K562 (cell line): Measurements from ENCODE around the gene CNTN4. TPM values are rescaled to one million over a fixed set of nuclear protein-coding genes. Genes with fewer than 3 reads are reported as not detected.

Source experiments
- ATAC-seq: fragments of 200-7000 bp; cut with Tn5 transposase; 3 replicates; pipeline ENCODE4 v1.9.1; 2020; ENCODE audit warnings: moderate library complexity
- BruUV-seq: library from RNA; stranded (reverse); fragments of 400-500 nt; replicated peaks from 2 replicates; lab custom pipeline; 2021; lab: Mats Ljungman, UMichigan
- CTCF ChIA-PET: fragments of 300-600 bp; formaldehyde crosslinking; extraction: SDS; loops from one replicate; lab custom pipeline; 2021; ENCODE audit warnings: low intra/inter-chr PET ratio; lab: Yijun Ruan, JAX
- POLR2A ChIA-PET: fragments of 300-600, 350-650 bp; sonication (Branson Sonifier 250); formaldehyde crosslinking; extraction: SDS; loops from one replicate; lab custom pipeline; 2021; ENCODE audit warnings: antibody characterized with exemption, inconsistent platforms; lab: Yijun Ruan, JAX
- DNase-seq, 4 experiments: peaks; one replicate each; pipeline versions ENCODE4 v3.0.0 to v3.0.0-alpha.2; 2011 to 2018; ENCODE audit warnings: low spot score in 3 of 4, mixed read lengths in 3 of 4; ENCODE audit errors: extremely low read depth in 1 of 4
- FAIRE-seq: peaks from 2 replicates; lab custom pipeline; 2011; peaks lifted over from hg19 to GRCh38; lab: Jason Lieb, UNC
- H2AFZ ChIP-seq: 2 replicates; pipeline ENCODE4 v1.6.0; 2011; ENCODE audit warnings: low read depth, low read length, control low read depth, inconsistent platforms
- H3K27ac ChIP-seq: fragments of 200-600 bp; 3 replicates; pipeline ENCODE4 v1.8.0; 2011; ENCODE audit warnings: low read depth, mild to moderate bottlenecking, control low read depth, inconsistent platforms, low read length, moderate library complexity, mixed read lengths; ENCODE audit errors: extremely low read depth
- H3K27me3 ChIP-seq, 2 experiments: fragments of 300-600 bp in 1 of 2; 2 replicates in 1 of 2; 3 replicates in 1 of 2; pipeline versions ENCODE4 v1.6.0 to v1.8.0; 2011; ENCODE audit warnings: inconsistent platforms in 2 of 2, low read length in 2 of 2, mild to moderate bottlenecking in 1 of 2, mixed read lengths in 1 of 2, moderate library complexity in 1 of 2; ENCODE audit not compliant: control insufficient read depth in 2 of 2, insufficient read depth in 2 of 2
- H3K36me3 ChIP-seq: fragments of 300-600 bp; 3 replicates; pipeline ENCODE4 v1.8.0; 2011; ENCODE audit warnings: mild to moderate bottlenecking, low read length, inconsistent platforms; ENCODE audit not compliant: control insufficient read depth, insufficient read depth
- H3K4me1 ChIP-seq, 2 experiments: fragments of 200-600 bp in 1 of 2; replicated peaks in 1 of 2; 2 replicates in 1 of 2; 3 replicates in 1 of 2; pipeline versions ENCODE4 v1.5.1 to v1.8.0; 2011; ENCODE audit warnings: inconsistent platforms in 2 of 2, low read length in 2 of 2, mild to moderate bottlenecking in 1 of 2, mixed read lengths in 1 of 2, moderate library complexity in 1 of 2; ENCODE audit not compliant: control insufficient read depth in 2 of 2, insufficient read depth in 2 of 2
- H3K4me2 ChIP-seq: 2 replicates; pipeline ENCODE4 v1.6.1; 2011; ENCODE audit warnings: low read length, control low read depth, inconsistent platforms, mixed read lengths; ENCODE audit not compliant: insufficient read depth
- H3K4me3 ChIP-seq: fragments of 200-600 bp; sonication (generic), shearing (Covaris generic); 2 replicates; pipeline ENCODE4 v1.5.1; 2016; ENCODE audit warnings: control low read depth, inconsistent platforms
- H3K79me2 ChIP-seq: fragments of 200-600 bp; 3 replicates; pipeline ENCODE4 v1.8.0; 2011; ENCODE audit warnings: low read length, inconsistent platforms; ENCODE audit not compliant: control insufficient read depth, insufficient read depth
- H3K9ac ChIP-seq, 2 experiments: 2 replicates each; pipeline versions ENCODE4 v1.6.0 to v1.6.1; 2011; ENCODE audit warnings: low read depth in 2 of 2, low read length in 2 of 2, control low read depth in 1 of 2, inconsistent platforms in 1 of 2, mild to moderate bottlenecking in 1 of 2, mixed read lengths in 1 of 2; ENCODE audit not compliant: insufficient read depth in 1 of 2
- H3K9me1 ChIP-seq: one replicate; pipeline ENCODE4 v1.6.0; 2011; ENCODE audit warnings: inconsistent platforms, mild to moderate bottlenecking, low read length, moderate library complexity; ENCODE audit not compliant: control insufficient read depth, insufficient read depth
- H3K9me3 ChIP-seq: replicated peaks from 2 replicates; pipeline ENCODE4 v1.5.1; 2011; ENCODE audit warnings: low read depth, low read length, inconsistent platforms; ENCODE audit not compliant: control insufficient read depth, insufficient read depth
- H4K20me1 ChIP-seq: replicated peaks from 2 replicates; pipeline ENCODE4 v1.6.1; 2011; ENCODE audit warnings: low read length, inconsistent platforms, mixed read lengths; ENCODE audit not compliant: control insufficient read depth, insufficient read depth
- CTBP1 ChIP-seq: fragments of 450-650 bp; IDR thresholded peaks from 2 replicates; pipeline ENCODE4 v1.6.1; 2016; ENCODE audit warnings: borderline replicate concordance
- GATA2 ChIP-seq: sonication (generic); formaldehyde crosslinking; IDR thresholded peaks from 2 replicates; pipeline ENCODE4 v1.4.0; 2020; ENCODE audit warnings: mild to moderate bottlenecking, missing genetic modification reagents
- LEF1 ChIP-seq: fragments of 450-650 bp; IDR thresholded peaks from 2 replicates; pipeline ENCODE4 v1.6.1; 2016; ENCODE audit warnings: mild to moderate bottlenecking
- PCBP2 ChIP-seq: fragments of 200-400 bp; formaldehyde crosslinking; IDR thresholded peaks from 2 replicates; pipeline ENCODE4 v1.6.1; 2018; ENCODE audit warnings: low read length, low read depth, mild to moderate bottlenecking, moderate library complexity; ENCODE audit not compliant: poor library complexity, severe bottlenecking
- SLC30A9 ChIP-seq: fragments of 250-450 bp; sonication (Bioruptor Pico); IDR thresholded peaks from 2 replicates; pipeline ENCODE4 v1.8.0; 2022; ENCODE audit warnings: mild to moderate bottlenecking, moderate library complexity
- WHSC1 ChIP-seq: IDR thresholded peaks from one replicate; pipeline ENCODE4 v1.6.1; 2012; ENCODE audit warnings: low read length, control low read depth, inconsistent platforms
- WGBS: fragments of 100-300 bp; shearing (Covaris generic); methylation state at CpG from one replicate; pipeline ENCODE4 v1.1.6; 2016; ENCODE audit warnings: low coverage, mixed read lengths; ENCODE audit not compliant: insufficient coverage; ENCODE audit errors: missing lambda C conversion rate; 5-methylcytosine and 5-hydroxymethylcytosine counted together
- in situ Hi-C: fragments of 300-500 bp; cut with MboI; formaldehyde crosslinking; loops from 4 replicates; pipeline ENCODE4 v1.15.0; 2018; ENCODE audit warnings: inconsistent platforms, mixed read lengths
- intact Hi-C: fragments of 100-400 bp; cut with micrococcal nuclease; formaldehyde crosslinking; loops from 2 replicates; pipeline ENCODE4 v1.14.2; 2022
- polyA plus RNA-seq, 8 experiments: library from polyadenylated mRNA; depleted of rRNA in 4 of 8; stranded (reverse) in 5 of 8; unstranded in 3 of 8; fragments of >200 nt; fragmentation: Nextera tagmentation in 2 of 8; fragmentation: Illumina TruSeq in 1 of 8; extraction: Ambion mirVana in 2 of 8; extraction: Trizol in 1 of 8; gene quantifications; 2 replicates each; pipeline versions ENCODE4 v1.2.1 to v1.2.3, GENCODE V29; 2011 to 2014; ENCODE audit warnings: inconsistent platforms in 1 of 8, missing spikeins in 1 of 8
- total RNA-seq, 7 experiments: library from RNA; depleted of rRNA in 6 of 7; stranded (reverse); fragments of >200 nt in 6 of 7; fragmentation: Illumina TruSeq in 2 of 7; extraction: Trizol in 2 of 7; gene quantifications; 2 replicates each; pipeline versions ENCODE4 v1.2.1 to v1.2.3, GENCODE V29; 2011 to 2021; ENCODE audit warnings: low replicate concordance in 1 of 7
- TF ChIP-seq, protein P1 (sequence below), 3 experiments: fragments of 200-800 bp in 1 of 3; fragments of 250-450 bp in 1 of 3; fragments of 450-650 bp in 1 of 3; sonication (Bioruptor Pico) in 1 of 3; sonication (Bioruptor generic) in 1 of 3; formaldehyde crosslinking in 1 of 3; IDR thresholded peaks; 2 replicates each; pipeline versions ENCODE4 v1.6.1 to v1.8.0; 2016 to 2022; ENCODE audit warnings: mild to moderate bottlenecking in 2 of 3, missing genetic modification characterization in 2 of 3, missing compliant biosample characterization in 1 of 3, moderate library complexity in 1 of 3

CNTN4 gene
- total and polyA plus RNA-seq, 9 of the 15 experiments (the other 6 are each of a cell fraction or from before 2014, with no cell fraction given), result not detected

DNA sequence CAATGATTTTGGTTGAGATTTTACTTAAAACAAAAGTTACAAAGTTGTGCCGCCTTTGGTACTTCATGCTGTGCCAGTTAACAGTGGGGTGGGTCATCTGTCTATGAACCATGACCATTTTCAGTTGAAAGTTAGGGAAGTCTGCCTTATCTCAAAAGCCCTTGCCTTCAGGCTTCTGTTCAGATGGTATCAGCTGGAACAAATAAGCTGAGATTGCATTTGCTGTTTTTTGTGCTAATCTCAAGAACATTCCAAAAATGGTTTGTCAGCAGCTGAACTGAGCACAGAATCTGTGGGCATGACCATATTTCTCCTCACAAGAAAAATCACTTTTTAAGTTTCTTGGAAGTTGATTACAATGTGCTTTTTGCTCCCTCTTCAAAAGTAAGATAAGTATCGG is 869.2 kb downstream of the CNTN4 start:
- Histone ChIP-seq H3K36me3 (no peaks in the 10 kb centered on the region), H4K20me1 (no peaks in the 10 kb centered on the region), H3K9me1 (no peaks in the 10 kb centered on the region), H3K9ac (no peak overlapping the region), H3K4me1 (no peaks in the 10 kb centered on the region), H3K79me2 (no peaks in the 10 kb centered on the region), H3K27ac (no peak overlapping the region), H2AFZ (no peak overlapping the region), H3K27me3 (no peaks in the 10 kb centered on the region), H3K4me2 (no peak overlapping the region), H3K4me3 (no peak overlapping the region), H3K9me3 (no peaks in the 10 kb centered on the region; the same call in 1 of the 2 replicates)
- DNase-seq, result no peak
- intact Hi-C loops, result no loop called here
- BruUV-seq, result no TSS peak
- in situ Hi-C loops, result no loop called here
- TF ChIP-seq LEF1, result no peak
- ChIA-PET POLR2A (no interaction called here), CTCF (no interaction called here)
- no peak for FAIRE-seq
- no peak for ATAC-seq
- 0% methylated on average over 2 of the region's 2 CpGs for WGBS

DNA sequence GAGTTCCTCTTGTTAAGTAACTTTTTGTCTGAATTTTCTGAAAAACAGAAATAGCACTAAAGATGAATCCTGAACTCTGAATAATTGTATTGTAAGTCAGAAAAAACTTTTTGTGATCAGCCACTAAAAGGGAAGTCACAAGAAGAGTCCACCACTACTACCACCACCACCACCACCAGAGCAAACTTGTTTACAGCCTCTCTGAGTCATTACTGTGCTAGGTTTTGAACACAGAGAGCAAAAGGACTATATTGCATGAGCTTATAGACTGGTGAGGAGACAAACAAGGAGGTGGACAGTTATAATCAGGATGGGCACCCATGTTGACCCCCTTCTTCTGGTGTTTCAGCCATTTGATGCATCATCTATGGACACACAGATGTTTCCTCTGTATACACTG is 869.8 kb downstream of the CNTN4 start:
- DNase-seq, result no peak
- intact Hi-C loops, result no loop called here

More for the DNA sequence above, 869.8 kb downstream of the CNTN4 start:
- Histone ChIP-seq H3K36me3 (no peaks in the 10 kb centered on the region), H2AFZ (no peak overlapping the region), H3K4me1 (no peaks in the 10 kb centered on the region), H3K9ac (no peak overlapping the region), H3K79me2 (no peaks in the 10 kb centered on the region), H3K27ac (no peak overlapping the region), H3K27me3 (no peaks in the 10 kb centered on the region), H3K9me1 (no peaks in the 10 kb centered on the region), H4K20me1 (no peaks in the 10 kb centered on the region), H3K4me2 (no peak overlapping the region), H3K4me3 (no peak overlapping the region), H3K9me3 (no peaks in the 10 kb centered on the region; the same call in 1 of the 2 replicates)
- ATAC-seq (no peak), FAIRE-seq (no peak)
- ChIA-PET POLR2A (no interaction called here), CTCF (no interaction called here)
- TF ChIP-seq SLC30A9 (CRISPR knock-in tag), result no peak
- no peak for TF ChIP-seq CTBP1
- no peak for TF ChIP-seq PCBP2
- TF ChIP-seq WHSC1, result no peak
- no peak for TF ChIP-seq GATA2 (CRISPR knock-in tag)
- TF ChIP-seq, protein P1, sequence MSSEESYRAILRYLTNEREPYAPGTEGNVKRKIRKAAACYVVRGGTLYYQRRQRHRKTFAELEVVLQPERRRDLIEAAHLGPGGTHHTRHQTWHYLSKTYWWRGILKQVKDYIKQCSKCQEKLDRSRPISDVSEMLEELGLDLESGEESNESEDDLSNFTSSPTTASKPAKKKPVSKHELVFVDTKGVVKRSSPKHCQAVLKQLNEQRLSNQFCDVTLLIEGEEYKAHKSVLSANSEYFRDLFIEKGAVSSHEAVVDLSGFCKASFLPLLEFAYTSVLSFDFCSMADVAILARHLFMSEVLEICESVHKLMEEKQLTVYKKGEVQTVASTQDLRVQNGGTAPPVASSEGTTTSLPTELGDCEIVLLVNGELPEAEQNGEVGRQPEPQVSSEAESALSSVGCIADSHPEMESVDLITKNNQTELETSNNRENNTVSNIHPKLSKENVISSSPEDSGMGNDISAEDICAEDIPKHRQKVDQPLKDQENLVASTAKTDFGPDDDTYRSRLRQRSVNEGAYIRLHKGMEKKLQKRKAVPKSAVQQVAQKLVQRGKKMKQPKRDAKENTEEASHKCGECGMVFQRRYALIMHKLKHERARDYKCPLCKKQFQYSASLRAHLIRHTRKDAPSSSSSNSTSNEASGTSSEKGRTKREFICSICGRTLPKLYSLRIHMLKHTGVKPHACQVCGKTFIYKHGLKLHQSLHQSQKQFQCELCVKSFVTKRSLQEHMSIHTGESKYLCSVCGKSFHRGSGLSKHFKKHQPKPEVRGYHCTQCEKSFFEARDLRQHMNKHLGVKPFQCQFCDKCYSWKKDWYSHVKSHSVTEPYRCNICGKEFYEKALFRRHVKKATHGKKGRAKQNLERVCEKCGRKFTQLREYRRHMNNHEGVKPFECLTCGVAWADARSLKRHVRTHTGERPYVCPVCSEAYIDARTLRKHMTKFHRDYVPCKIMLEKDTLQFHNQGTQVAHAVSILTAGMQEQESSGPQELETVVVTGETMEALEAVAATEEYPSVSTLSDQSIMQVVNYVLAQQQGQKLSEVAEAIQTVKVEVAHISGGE (CRISPR knock-in tag; IDR thresholded peaks at IDR 0.05), result no peak
- in situ Hi-C loops, result no loop called here
- BruUV-seq, result no TSS peak
